Measurements from ENCODE around the gene ATMIN. TPM values are rescaled to one million over a fixed set of nuclear protein-coding genes. Genes with fewer than 3 reads are reported as not detected.
A peak's percentile ranks its signal among the peaks of the same experiment; 100 is the strongest.

Gene ATMIN

DNA sequence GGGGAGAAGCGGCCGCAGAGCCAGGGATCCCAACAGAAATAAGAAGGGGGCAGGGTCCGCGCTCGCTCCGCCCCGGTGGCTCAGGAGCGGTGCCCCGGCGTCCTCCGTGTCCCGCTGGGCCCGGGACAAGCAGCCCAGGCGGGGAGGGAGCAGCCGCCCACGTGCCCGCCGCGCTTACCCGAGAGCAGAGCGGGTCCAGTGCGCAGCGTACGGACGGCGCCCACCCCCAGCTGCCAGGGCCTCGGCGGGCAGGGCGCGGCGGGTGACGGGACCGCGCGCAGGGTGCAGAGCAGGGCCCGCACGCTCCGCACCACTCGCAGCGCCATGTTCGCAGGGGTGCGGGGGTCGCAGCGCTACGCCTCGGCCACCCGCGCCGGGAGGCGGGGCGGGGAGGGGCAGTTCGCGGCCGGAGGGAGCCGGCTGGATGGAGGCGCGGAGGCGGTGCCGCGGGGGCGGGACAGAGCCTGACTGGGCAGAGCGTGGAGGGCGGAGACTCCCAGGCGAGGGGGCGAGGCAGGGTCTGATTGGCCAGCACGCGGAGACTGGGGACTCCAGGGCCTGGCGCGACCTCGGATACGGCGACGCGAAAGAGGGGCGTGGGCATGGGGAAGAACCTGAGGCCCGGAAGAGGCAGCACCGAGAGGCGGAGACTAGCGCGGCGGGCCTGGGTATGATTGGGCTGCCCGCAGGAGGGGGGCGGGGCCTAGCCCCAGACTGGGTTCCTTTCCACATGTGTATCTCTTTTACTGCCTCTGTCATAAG lies 60.5 kb downstream of the ATMIN start, which contains the start of gene GCSH:
Gene GCSH, minus strand, starts transcription at position 443 of the 762 bp plus-strand sequence. Its CDS starts 117 bp downstream, at position 326.
- Histone ChIP-seq H2BK120ac (ENCODE audit: low read depth, low read length) (no peak within 1 kb of the TSS), H3K14ac (ENCODE audit: low read length in 2 of 2) (peak within 1 kb of the TSS in 1 of 2 experiments; percentile 83), H3K36me3 (ENCODE audit: control insufficient read depth in 1 of 2, insufficient read depth in 2 of 2, low read depth in 1 of 2, low read length in 2 of 2) (no peaks in the 10 kb centered on the region), H3K27ac (ENCODE audit: low read length, poor library complexity, severe bottlenecking) (peak within 1 kb of the TSS; percentile 56), H3K9me3 (ENCODE audit: control insufficient read depth, low read length) (no peaks in the 10 kb centered on the region), H3K9ac (ENCODE audit: low read length) (peak within 1 kb of the TSS; percentile 89), H3K79me1 (replicated peaks; ENCODE audit: low read length, poor library complexity, severe bottlenecking) (peaks cover 10% of the 10 kb centered on the region), H3K4ac (ENCODE audit: low read depth in 1 of 2, low read length in 2 of 2) (peak within 1 kb of the TSS in 1 of 2 experiments; percentile 38), H2BK5ac (ENCODE audit: low read depth, low read length, poor library complexity, severe bottlenecking) (no peak within 1 kb of the TSS), H3K4me2 (ENCODE audit: low read length, poor library complexity, severe bottlenecking) (peak within 1 kb of the TSS; percentile 94), H2AFZ (ENCODE audit: low read depth, low read length) (peak within 1 kb of the TSS; percentile 72), H3K4me1 (ENCODE audit: control insufficient read depth, insufficient read depth, low read depth, low read length) (peaks cover 4% of the 10 kb centered on the region), H2BK12ac (ENCODE audit: low read length in 2 of 2) (peak within 1 kb of the TSS in 1 of 2 experiments; percentile 31), H4K8ac (ENCODE audit: low read length) (peak within 1 kb of the TSS; percentile 69), H2AK5ac (ENCODE audit: low read length, severe bottlenecking) (peak within 1 kb of the TSS; percentile 37), H3K27me3 (ENCODE audit: control insufficient read depth in 1 of 2, insufficient read depth in 1 of 2, low read length in 2 of 2) (no peaks in the 10 kb centered on the region), H2BK15ac (ENCODE audit: low read depth, poor library complexity, severe bottlenecking) (no peak within 1 kb of the TSS), H4K91ac (ENCODE audit: low read length) (no peak within 1 kb of the TSS), H3K18ac (ENCODE audit: low read depth in 1 of 2, low read length in 2 of 2) (peak within 1 kb of the TSS in 1 of 2 experiments; percentile 66), H3K4me3 (ENCODE audit: insufficient read depth in 1 of 2, low read depth in 1 of 2, low read length in 2 of 2) (peak within 1 kb of the TSS; percentile 87 to 90), H3K23ac (ENCODE audit: low read length in 2 of 2) (peak within 1 kb of the TSS in 1 of 2 experiments; percentile 79)
- WGBS = under 1% methylated on average over 56 of the region's 83 CpGs
- DNase-seq = peak; percentile 98

DNA sequence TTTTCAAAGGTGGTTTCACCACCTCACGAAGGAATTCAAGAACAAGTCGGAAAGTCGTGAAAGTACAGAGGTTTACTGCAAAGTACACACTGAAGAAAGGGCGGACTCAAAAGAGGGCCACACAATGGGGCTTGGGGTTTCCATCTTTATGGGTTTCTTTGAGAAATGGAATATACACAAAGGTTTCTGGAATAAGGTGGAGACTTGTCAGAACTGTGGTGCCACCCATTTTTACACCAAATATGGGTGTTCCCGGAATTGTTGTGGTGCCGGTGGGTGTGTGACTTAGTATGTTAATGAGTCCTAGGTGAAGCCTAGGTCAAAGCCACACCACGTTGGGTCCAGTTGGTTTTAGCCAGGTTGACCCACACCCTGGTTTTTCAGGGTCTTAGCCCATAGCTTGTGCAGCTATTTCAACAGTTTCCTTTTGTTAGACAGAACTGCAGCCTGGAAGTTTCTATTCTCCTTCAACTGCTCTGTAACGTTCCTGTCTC lies 61.1 kb downstream of the ATMIN start:
- H4K91ac ChIP-seq (ENCODE audit: low read length) = no peak overlapping the region
- H2AK5ac ChIP-seq (ENCODE audit: low read length, severe bottlenecking) = peak overlapping the region; percentile 37
- H3K27me3 ChIP-seq (ENCODE audit: control insufficient read depth in 1 of 2, insufficient read depth in 1 of 2, low read length in 2 of 2) = no peaks in the 10 kb centered on the region
- peak overlapping the region in 1 of 2 experiments; percentile 30 for H3K18ac ChIP-seq (ENCODE audit: low read depth in 1 of 2, low read length in 2 of 2)
- no peak overlapping the region for H2BK120ac ChIP-seq (ENCODE audit: low read depth, low read length)
- peaks cover 10% of the 10 kb centered on the region for H3K79me1 ChIP-seq (replicated peaks; ENCODE audit: low read length, poor library complexity, severe bottlenecking)
- no peaks in the 10 kb centered on the region for H3K9me3 ChIP-seq (ENCODE audit: control insufficient read depth, low read length)
- no peak overlapping the region for H2BK15ac ChIP-seq (ENCODE audit: low read depth, poor library complexity, severe bottlenecking)
- peak overlapping the region in 1 of 2 experiments; percentile 77 for H3K4me3 ChIP-seq (ENCODE audit: insufficient read depth in 1 of 2, low read depth in 1 of 2, low read length in 2 of 2)
- H3K4me1 ChIP-seq (ENCODE audit: control insufficient read depth, insufficient read depth, low read depth, low read length) = peaks cover 4% of the 10 kb centered on the region
- H3K4ac ChIP-seq (ENCODE audit: low read depth in 1 of 2, low read length in 2 of 2) = no peak overlapping the region
- H3K23ac ChIP-seq (ENCODE audit: low read length in 2 of 2) = no peak overlapping the region
- peak overlapping the region; percentile 49 for H3K9ac ChIP-seq (ENCODE audit: low read length)
- H4K8ac ChIP-seq (ENCODE audit: low read length) = peak overlapping the region; percentile 61
- no peak overlapping the region for H3K14ac ChIP-seq (ENCODE audit: low read length in 2 of 2)
- peak overlapping the region in 1 of 2 experiments; percentile 31 for H2BK12ac ChIP-seq (ENCODE audit: low read length in 2 of 2)
- WGBS = 62% methylated on average over 8 of the region's 8 CpGs
- H3K27ac ChIP-seq (ENCODE audit: low read length, poor library complexity, severe bottlenecking) = peak overlapping the region; percentile 56
- H3K4me2 ChIP-seq (ENCODE audit: low read length, poor library complexity, severe bottlenecking) = peak overlapping the region; percentile 2
- H2AFZ ChIP-seq (ENCODE audit: low read depth, low read length) = peak overlapping the region; percentile 56
- H3K36me3 ChIP-seq (ENCODE audit: control insufficient read depth in 1 of 2, insufficient read depth in 2 of 2, low read depth in 1 of 2, low read length in 2 of 2) = no peaks in the 10 kb centered on the region
- no peak for DNase-seq
- H2BK5ac ChIP-seq (ENCODE audit: low read depth, low read length, poor library complexity, severe bottlenecking) = no peak overlapping the region

Small RNA genes lying within 50 kb of the gene (small RNA-seq; reads per million reads assigned to genes)
- not detected for gene AC092718.3 (ENCODE audit: low read depth)

Data from mesenchymal stem cell (in vitro differentiated cells and primary cell).